K562 (cell line): ENCODE data around the gene DIPK1B. TPM values are rescaled to one million over a fixed set of nuclear protein-coding genes. Genes with fewer than 3 reads are reported as not detected.
A peak's percentile ranks its signal among the peaks of the same experiment; 100 is the strongest.

Source experiments
- ATAC-seq: fragments of 200-7000 bp; cut with Tn5 transposase; 3 replicates; pipeline ENCODE4 v1.9.1; 2020; ENCODE audit warnings: moderate library complexity
- BruUV-seq: library from RNA; stranded (reverse); fragments of 400-500 nt; replicated peaks from 2 replicates; lab custom pipeline; 2021; lab: Mats Ljungman, UMichigan
- CTCF ChIA-PET: fragments of 300-600 bp; formaldehyde crosslinking; extraction: SDS; loops from one replicate; lab custom pipeline; 2021; ENCODE audit warnings: low intra/inter-chr PET ratio; lab: Yijun Ruan, JAX
- POLR2A ChIA-PET: fragments of 300-600, 350-650 bp; sonication (Branson Sonifier 250); formaldehyde crosslinking; extraction: SDS; loops from one replicate; lab custom pipeline; 2021; ENCODE audit warnings: antibody characterized with exemption, inconsistent platforms; lab: Yijun Ruan, JAX
- DNase-seq, 4 experiments: peaks; one replicate each; pipeline versions ENCODE4 v3.0.0 to v3.0.0-alpha.2; 2011 to 2018; ENCODE audit warnings: low spot score in 3 of 4, mixed read lengths in 3 of 4; ENCODE audit errors: extremely low read depth in 1 of 4
- FAIRE-seq: peaks from 2 replicates; lab custom pipeline; 2011; peaks lifted over from hg19 to GRCh38; lab: Jason Lieb, UNC
- H2AFZ ChIP-seq: 2 replicates; pipeline ENCODE4 v1.6.0; 2011; ENCODE audit warnings: low read depth, low read length, control low read depth, inconsistent platforms
- H3K27ac ChIP-seq: fragments of 200-600 bp; 3 replicates; pipeline ENCODE4 v1.8.0; 2011; ENCODE audit warnings: low read depth, mild to moderate bottlenecking, control low read depth, inconsistent platforms, low read length, moderate library complexity, mixed read lengths; ENCODE audit errors: extremely low read depth
- H3K27me3 ChIP-seq, 2 experiments: fragments of 300-600 bp in 1 of 2; 2 replicates in 1 of 2; 3 replicates in 1 of 2; pipeline versions ENCODE4 v1.6.0 to v1.8.0; 2011; ENCODE audit warnings: inconsistent platforms in 2 of 2, low read length in 2 of 2, mild to moderate bottlenecking in 1 of 2, mixed read lengths in 1 of 2, moderate library complexity in 1 of 2; ENCODE audit not compliant: control insufficient read depth in 2 of 2, insufficient read depth in 2 of 2
- H3K36me3 ChIP-seq: fragments of 300-600 bp; 3 replicates; pipeline ENCODE4 v1.8.0; 2011; ENCODE audit warnings: mild to moderate bottlenecking, low read length, inconsistent platforms; ENCODE audit not compliant: control insufficient read depth, insufficient read depth
- H3K4me1 ChIP-seq, 2 experiments: fragments of 200-600 bp in 1 of 2; replicated peaks in 1 of 2; 2 replicates in 1 of 2; 3 replicates in 1 of 2; pipeline versions ENCODE4 v1.5.1 to v1.8.0; 2011; ENCODE audit warnings: inconsistent platforms in 2 of 2, low read length in 2 of 2, mild to moderate bottlenecking in 1 of 2, mixed read lengths in 1 of 2, moderate library complexity in 1 of 2; ENCODE audit not compliant: control insufficient read depth in 2 of 2, insufficient read depth in 2 of 2
- H3K4me2 ChIP-seq: 2 replicates; pipeline ENCODE4 v1.6.1; 2011; ENCODE audit warnings: low read length, control low read depth, inconsistent platforms, mixed read lengths; ENCODE audit not compliant: insufficient read depth
- H3K4me3 ChIP-seq: fragments of 200-600 bp; sonication (generic), shearing (Covaris generic); 2 replicates; pipeline ENCODE4 v1.5.1; 2016; ENCODE audit warnings: control low read depth, inconsistent platforms
- H3K79me2 ChIP-seq: fragments of 200-600 bp; 3 replicates; pipeline ENCODE4 v1.8.0; 2011; ENCODE audit warnings: low read length, inconsistent platforms; ENCODE audit not compliant: control insufficient read depth, insufficient read depth
- H3K9ac ChIP-seq, 2 experiments: 2 replicates each; pipeline versions ENCODE4 v1.6.0 to v1.6.1; 2011; ENCODE audit warnings: low read depth in 2 of 2, low read length in 2 of 2, control low read depth in 1 of 2, inconsistent platforms in 1 of 2, mild to moderate bottlenecking in 1 of 2, mixed read lengths in 1 of 2; ENCODE audit not compliant: insufficient read depth in 1 of 2
- H3K9me1 ChIP-seq: one replicate; pipeline ENCODE4 v1.6.0; 2011; ENCODE audit warnings: inconsistent platforms, mild to moderate bottlenecking, low read length, moderate library complexity; ENCODE audit not compliant: control insufficient read depth, insufficient read depth
- H3K9me3 ChIP-seq: replicated peaks from 2 replicates; pipeline ENCODE4 v1.5.1; 2011; ENCODE audit warnings: low read depth, low read length, inconsistent platforms; ENCODE audit not compliant: control insufficient read depth, insufficient read depth
- H4K20me1 ChIP-seq: replicated peaks from 2 replicates; pipeline ENCODE4 v1.6.1; 2011; ENCODE audit warnings: low read length, inconsistent platforms, mixed read lengths; ENCODE audit not compliant: control insufficient read depth, insufficient read depth
- CTCF ChIP-seq, 3 experiments: IDR thresholded peaks in 2 of 3; conservative IDR thresholded peaks in 1 of 3; 2 replicates each; pipeline ENCODE4 v1.5.1; 2011 to 2012; ENCODE audit warnings: low read length in 3 of 3, mild to moderate bottlenecking in 3 of 3, control low read depth in 2 of 3, improper control_type of control experiment in 1 of 3, inconsistent platforms in 1 of 3, low read depth in 1 of 3, mixed read lengths in 1 of 3, moderate library complexity in 1 of 3; ENCODE audit not compliant: insufficient read depth in 2 of 3
- HIVEP1 ChIP-seq: fragments of 250-450 bp; sonication (Bioruptor Pico); IDR thresholded peaks from 2 replicates; pipeline ENCODE4 v1.4.0; 2020; ENCODE audit warnings: mild to moderate bottlenecking
- PCBP1 ChIP-seq: fragments of 200-400 bp; formaldehyde crosslinking; IDR thresholded peaks from 2 replicates; pipeline ENCODE4 v1.6.1; 2018; ENCODE audit warnings: mild to moderate bottlenecking, low read depth, low read length; ENCODE audit not compliant: poor library complexity, severe bottlenecking
- POLR2G ChIP-seq: fragments of 200-400 bp; formaldehyde crosslinking; IDR thresholded peaks from 2 replicates; pipeline ENCODE4 v1.6.1; 2017; ENCODE audit warnings: low read depth, mild to moderate bottlenecking, antibody characterized with exemption, low read length, moderate library complexity
- SIN3A ChIP-seq, 2 experiments: fragments of 150-350 bp in 1 of 2; IDR thresholded peaks; 2 replicates each; pipeline ENCODE4 v1.6.1; 2011 to 2016; ENCODE audit warnings: borderline replicate concordance in 2 of 2, low read depth in 2 of 2, low read length in 2 of 2, mild to moderate bottlenecking in 2 of 2, moderate library complexity in 2 of 2; ENCODE audit not compliant: control insufficient read depth in 1 of 2
- TAF15 ChIP-seq: fragments of 200-400 bp; formaldehyde crosslinking; IDR thresholded peaks from 2 replicates; pipeline ENCODE4 v1.6.1; 2017; ENCODE audit warnings: mild to moderate bottlenecking, low read depth, low read length, moderate library complexity
- ZBTB33 ChIP-seq: sonication (generic); formaldehyde crosslinking; IDR thresholded peaks from 2 replicates; pipeline ENCODE4 v1.8.1; 2023; ENCODE audit warnings: mild to moderate bottlenecking, missing genetic modification reagents
- WGBS: fragments of 100-300 bp; shearing (Covaris generic); methylation state at CpG from one replicate; pipeline ENCODE4 v1.1.6; 2016; ENCODE audit warnings: low coverage, mixed read lengths; ENCODE audit not compliant: insufficient coverage; ENCODE audit errors: missing lambda C conversion rate; 5-methylcytosine and 5-hydroxymethylcytosine counted together
- in situ Hi-C: fragments of 300-500 bp; cut with MboI; formaldehyde crosslinking; loops from 4 replicates; pipeline ENCODE4 v1.15.0; 2018; ENCODE audit warnings: inconsistent platforms, mixed read lengths
- intact Hi-C: fragments of 100-400 bp; cut with micrococcal nuclease; formaldehyde crosslinking; loops from 2 replicates; pipeline ENCODE4 v1.14.2; 2022
- polyA plus RNA-seq, 8 experiments: library from polyadenylated mRNA; depleted of rRNA in 4 of 8; stranded (reverse) in 5 of 8; unstranded in 3 of 8; fragments of >200 nt; fragmentation: Nextera tagmentation in 2 of 8; fragmentation: Illumina TruSeq in 1 of 8; extraction: Ambion mirVana in 2 of 8; extraction: Trizol in 1 of 8; gene quantifications; 2 replicates each; pipeline versions ENCODE4 v1.2.1 to v1.2.3, GENCODE V29; 2011 to 2014; ENCODE audit warnings: inconsistent platforms in 1 of 8, missing spikeins in 1 of 8
- total RNA-seq, 7 experiments: library from RNA; depleted of rRNA in 6 of 7; stranded (reverse); fragments of >200 nt in 6 of 7; fragmentation: Illumina TruSeq in 2 of 7; extraction: Trizol in 2 of 7; gene quantifications; 2 replicates each; pipeline versions ENCODE4 v1.2.1 to v1.2.3, GENCODE V29; 2011 to 2021; ENCODE audit warnings: low replicate concordance in 1 of 7
- TF ChIP-seq, protein P1 (sequence below): fragments of 250-450 bp; sonication (Bioruptor Pico); IDR thresholded peaks from 2 replicates; pipeline ENCODE4 v1.5.0; 2022; ENCODE audit warnings: mild to moderate bottlenecking

Gene DIPK1B
- total and polyA plus RNA-seq, 9 of the 15 experiments (the other 6 are each of a cell fraction or from before 2014, with no cell fraction given), result 0.08 to 22.3 (median 5.9) TPM

DNA sequence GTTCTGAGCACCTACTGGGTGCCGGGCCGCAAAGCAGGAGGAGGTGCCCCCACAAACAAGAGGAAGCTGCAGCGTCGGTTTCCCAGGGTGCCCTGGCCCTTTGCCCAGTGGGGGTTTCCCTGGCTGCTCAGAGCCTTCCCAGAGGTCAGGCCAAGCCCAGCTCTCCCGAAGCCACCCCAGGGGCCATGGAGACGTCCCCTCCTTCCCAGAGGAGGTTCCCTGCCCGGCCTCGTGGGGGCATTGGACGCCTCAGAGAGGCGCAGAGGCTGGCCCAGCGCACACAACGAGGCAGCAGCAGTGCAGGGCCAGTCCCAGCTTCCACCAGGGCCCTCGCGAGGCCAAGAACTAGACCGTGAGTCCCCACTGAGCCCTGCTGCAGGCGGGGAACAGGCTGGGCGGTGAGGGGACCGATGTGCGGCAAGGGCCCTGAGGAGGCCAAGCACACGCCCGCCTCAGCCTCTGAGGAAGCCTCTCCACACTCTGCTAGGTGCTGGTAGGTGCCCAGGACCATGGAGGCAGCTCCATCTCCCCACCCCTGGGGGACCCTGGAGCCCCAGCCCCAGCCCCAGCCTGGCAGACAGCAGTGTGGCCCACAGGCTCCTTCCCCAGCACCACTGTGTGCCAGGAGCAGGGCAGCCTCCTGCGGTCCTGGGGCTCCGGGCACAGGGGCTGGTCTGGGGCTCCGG lies 7.0 kb downstream of the DIPK1B start:
- H3K9me1 ChIP-seq, result no peaks in the 10 kb centered on the region
- H2AFZ ChIP-seq, result no peak overlapping the region
- intact Hi-C loops (no loop called here), in situ Hi-C loops (no loop called here)
- H3K4me1 ChIP-seq, result peaks cover 0 to 83% of the 10 kb centered on the region in 2 experiments; a peak in 3 of 5 replicates
- BruUV-seq, result no TSS peak
- ATAC-seq, result peak; percentile 19
- H3K79me2 ChIP-seq, result peaks cover 11% of the 10 kb centered on the region
- H3K9me3 ChIP-seq, result no peaks in the 10 kb centered on the region
- 63% methylated on average over 14 of the region's 24 CpGs for WGBS
- FAIRE-seq, result no peak
- TF ChIP-seq ZBTB33 (CRISPR knock-in tag) (peak; percentile 63; the same call in 1 of the 2 replicates), TAF15 (no peak), POLR2G (peak; percentile 68; the same call in 1 of the 2 replicates), SIN3A (IDR thresholded peaks at IDR 0.05; ENCODE audit: borderline replicate concordance in 2 of 2, control insufficient read depth in 1 of 2, low read depth in 2 of 2, low read length in 2 of 2) (no peak), PCBP1 (peak; percentile 1), CTCF (IDR thresholded peaks at IDR 0.05 in 2 of 3, conservative IDR thresholded peaks at IDR 0.05 in 1 of 3; ENCODE audit: insufficient read depth in 2 of 3, low read depth in 1 of 3, low read length in 3 of 3) (0 out of 6 replicates have a peak, but pooled peaks of 2 of the 3 experiments have one; percentile 6 to 12), HIVEP1 (CRISPR knock-in tag) (no peak)
- TF ChIP-seq, protein P1, sequence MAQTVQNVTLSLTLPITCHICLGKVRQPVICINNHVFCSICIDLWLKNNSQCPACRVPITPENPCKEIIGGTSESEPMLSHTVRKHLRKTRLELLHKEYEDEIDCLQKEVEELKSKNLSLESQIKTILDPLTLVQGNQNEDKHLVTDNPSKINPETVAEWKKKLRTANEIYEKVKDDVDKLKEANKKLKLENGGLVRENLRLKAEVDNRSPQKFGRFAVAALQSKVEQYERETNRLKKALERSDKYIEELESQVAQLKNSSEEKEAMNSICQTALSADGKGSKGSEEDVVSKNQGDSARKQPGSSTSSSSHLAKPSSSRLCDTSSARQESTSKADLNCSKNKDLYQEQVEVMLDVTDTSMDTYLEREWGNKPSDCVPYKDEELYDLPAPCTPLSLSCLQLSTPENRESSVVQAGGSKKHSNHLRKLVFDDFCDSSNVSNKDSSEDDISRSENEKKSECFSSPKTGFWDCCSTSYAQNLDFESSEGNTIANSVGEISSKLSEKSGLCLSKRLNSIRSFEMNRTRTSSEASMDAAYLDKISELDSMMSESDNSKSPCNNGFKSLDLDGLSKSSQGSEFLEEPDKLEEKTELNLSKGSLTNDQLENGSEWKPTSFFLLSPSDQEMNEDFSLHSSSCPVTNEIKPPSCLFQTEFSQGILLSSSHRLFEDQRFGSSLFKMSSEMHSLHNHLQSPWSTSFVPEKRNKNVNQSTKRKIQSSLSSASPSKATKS, result no peak
- H3K4me3 ChIP-seq, result no peak overlapping the region
- ChIA-PET POLR2A (interaction anchor here (0.6 to 1.6 kb wide), 4 partner anchors 9 to 816 kb away, joined by 3 to 6 read pairs (median 4); no protein-coding TSS in a partner anchor), CTCF (no interaction called here)
- no peak overlapping the region for H3K27ac ChIP-seq
- no peak for DNase-seq
- H3K9ac ChIP-seq, result peak overlapping the region in 1 of 2 experiments; percentile 64; a peak in 1 of 4 replicates
- peaks cover 40% of the 10 kb centered on the region; the same call in 2 of the 3 replicates for H3K36me3 ChIP-seq
- no peaks in the 10 kb centered on the region for H3K27me3 ChIP-seq
- H4K20me1 ChIP-seq, result peaks cover 28% of the 10 kb centered on the region
- no peak overlapping the region for H3K4me2 ChIP-seq
